ENCODE measurements around the gene SKIC3.

DNA sequence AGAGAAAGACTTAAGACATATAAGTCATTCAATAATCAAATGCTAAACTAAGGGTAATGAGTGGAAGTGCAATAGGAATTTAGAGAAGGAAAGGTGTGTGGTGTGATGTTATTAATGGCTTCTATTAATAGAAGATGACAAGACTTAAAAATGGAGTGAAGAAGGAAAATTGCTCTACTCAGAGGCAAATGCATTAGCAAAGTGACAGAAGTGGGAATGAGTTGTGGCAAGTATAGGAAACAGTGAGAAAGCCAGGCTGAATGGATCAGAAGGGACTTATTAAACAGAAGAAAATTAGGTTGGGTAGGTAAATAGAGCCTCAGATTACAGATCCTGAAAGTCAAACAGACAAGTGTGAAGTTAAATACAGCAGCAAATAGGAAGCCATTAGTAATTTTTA is 5.7 kb downstream of the SKIC3 start:
- TF ChIP-seq, protein P1, sequence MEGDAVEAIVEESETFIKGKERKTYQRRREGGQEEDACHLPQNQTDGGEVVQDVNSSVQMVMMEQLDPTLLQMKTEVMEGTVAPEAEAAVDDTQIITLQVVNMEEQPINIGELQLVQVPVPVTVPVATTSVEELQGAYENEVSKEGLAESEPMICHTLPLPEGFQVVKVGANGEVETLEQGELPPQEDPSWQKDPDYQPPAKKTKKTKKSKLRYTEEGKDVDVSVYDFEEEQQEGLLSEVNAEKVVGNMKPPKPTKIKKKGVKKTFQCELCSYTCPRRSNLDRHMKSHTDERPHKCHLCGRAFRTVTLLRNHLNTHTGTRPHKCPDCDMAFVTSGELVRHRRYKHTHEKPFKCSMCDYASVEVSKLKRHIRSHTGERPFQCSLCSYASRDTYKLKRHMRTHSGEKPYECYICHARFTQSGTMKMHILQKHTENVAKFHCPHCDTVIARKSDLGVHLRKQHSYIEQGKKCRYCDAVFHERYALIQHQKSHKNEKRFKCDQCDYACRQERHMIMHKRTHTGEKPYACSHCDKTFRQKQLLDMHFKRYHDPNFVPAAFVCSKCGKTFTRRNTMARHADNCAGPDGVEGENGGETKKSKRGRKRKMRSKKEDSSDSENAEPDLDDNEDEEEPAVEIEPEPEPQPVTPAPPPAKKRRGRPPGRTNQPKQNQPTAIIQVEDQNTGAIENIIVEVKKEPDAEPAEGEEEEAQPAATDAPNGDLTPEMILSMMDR (IDR thresholded peaks at IDR 0.05; ENCODE audit: low read length) = no peak
- no peak for TF ChIP-seq EZH2 (optimal IDR thresholded peaks at IDR 0.05; ENCODE audit: low read depth, low read length)

All from MM.1S (cell line).